Gastrocnemius medialis (tissue), 4 donors: Measurements from ENCODE around the gene SPOCD1.

Experiments
- CTCF ChIP-seq, 5 experiments: fragments of 450-650 bp in 3 of 5; fragments of 200-600 bp in 2 of 5; sonication (generic) in 2 of 5; IDR thresholded peaks in 4 of 5; conservative IDR thresholded peaks in 1 of 5; 1 replicate in 4 of 5; 2 replicates in 1 of 5; pipeline ENCODE4 v1.5.1; 2016 to 2019; ENCODE audit warnings: antibody characterized with exemption in 5 of 5, mild to moderate bottlenecking in 3 of 5, moderate library complexity in 3 of 5
- POLR2A ChIP-seq, 2 donors: fragments of 450-650 bp; IDR thresholded peaks; one replicate each; pipeline ENCODE4 v1.6.1; 2017; ENCODE audit warnings: antibody characterized with exemption in 2 of 2, mild to moderate bottlenecking in 2 of 2, moderate library complexity in 2 of 2

- no peak for TF ChIP-seq CTCF (IDR thresholded peaks at IDR 0.05 in 4 of 5, conservative IDR thresholded peaks at IDR 0.05 in 1 of 5)
- no peak for TF ChIP-seq POLR2A (IDR thresholded peaks at IDR 0.05)
These were observed 1.7 kb downstream of the SPOCD1 start for GRCh38 chr1:31814041-31814511.
